Type B pancreatic cell (in vitro differentiated cells): ENCODE data around the gene ZNF236. TPM values are rescaled to one million over a fixed set of nuclear protein-coding genes. Genes with fewer than 3 reads are reported as not detected.
A peak's percentile ranks its signal among the peaks of the same experiment; 100 is the strongest.
"Not testable (repeated sequence)": the region's sequence is repeated elsewhere in the genome, so short reads cannot be mapped to it uniquely, and the experiment has no call there.

ENCODE experiments used
- DNase-seq: peaks from one replicate; pipeline ENCODE4 v3.0.0; 2021; ENCODE audit warnings: mixed read lengths; ENCODE audit not compliant: unreplicated experiment; ENCODE audit errors: extremely low spot score
- H3K27ac Mint-ChIP-seq: 2 replicates; pipeline ENCODE4 v1.8.0; 2021; ENCODE audit warnings: mild to moderate bottlenecking, mixed read lengths
- H3K27me3 Mint-ChIP-seq: 2 replicates; pipeline ENCODE4 v1.8.0; 2021; ENCODE audit warnings: mixed read lengths
- H3K36me3 Mint-ChIP-seq: 2 replicates; pipeline ENCODE4 v1.8.0; 2021; ENCODE audit warnings: mixed read lengths
- H3K4me1 Mint-ChIP-seq: one replicate; pipeline ENCODE4 v1.8.0; 2021; ENCODE audit warnings: mixed read lengths; ENCODE audit not compliant: unreplicated experiment
- H3K4me3 Mint-ChIP-seq: 2 replicates; pipeline ENCODE4 v1.8.0; 2021; ENCODE audit warnings: mild to moderate bottlenecking, mixed read lengths
- H3K9me3 Mint-ChIP-seq: 2 replicates; pipeline ENCODE4 v1.8.0; 2021; ENCODE audit warnings: mixed read lengths
- total RNA-seq: library from RNA; stranded (reverse); gene quantifications from 2 replicates; pipeline ENCODE4 v1.2.1, GENCODE V29; 2021; ENCODE audit warnings: low replicate concordance
- TF ChIP-seq, protein P1 (sequence below): fragments of 200-600 bp; sonication (generic); conservative IDR thresholded peaks from 2 replicates; pipeline ENCODE4 v1.5.0; 2021; ENCODE audit warnings: antibody characterized with exemption, mild to moderate bottlenecking

The ZNF236 gene
- total RNA-seq, 1 donor from 2014 or later, result 20.2 TPM

DNA sequence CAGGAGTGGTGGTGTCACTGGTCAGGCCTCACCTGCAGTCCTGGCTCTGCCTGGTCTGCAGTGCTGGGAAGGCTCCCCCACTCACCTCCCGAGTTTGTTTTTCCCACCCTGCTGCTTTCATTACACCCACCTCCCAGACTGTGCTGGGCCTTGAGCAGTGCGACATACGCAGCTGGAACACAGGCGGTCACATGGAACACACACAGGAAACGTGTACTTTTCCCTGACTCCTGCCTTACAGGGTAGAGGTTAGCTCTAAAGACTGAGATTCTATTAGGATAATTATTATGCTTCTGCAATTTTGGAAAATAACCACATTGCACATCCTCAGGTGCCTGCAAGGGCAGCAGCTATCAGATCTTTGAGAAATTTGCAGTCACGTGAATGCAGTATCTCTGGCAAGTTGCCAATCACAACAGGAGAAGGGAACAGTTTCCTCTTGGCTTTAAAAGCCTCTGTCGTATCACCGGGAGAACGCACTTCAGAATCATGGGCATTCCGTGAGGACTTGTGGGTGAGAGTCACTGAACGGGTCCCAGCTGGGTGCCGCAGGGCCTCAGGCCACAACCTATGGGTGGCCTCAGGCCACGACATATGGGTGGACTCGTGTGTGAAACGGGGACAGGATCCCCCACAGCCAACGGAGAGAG lies 136.5 kb downstream of the ZNF236 start:
- Mint-ChIP-seq H3K4me1 (peaks cover 21% of the 10 kb centered on the region), H3K27ac (peak overlapping the region; percentile 54), H3K36me3 (peaks cover 49% of the 10 kb centered on the region), H3K4me3 (peak overlapping the region; percentile 5), H3K9me3 (no peaks in the 10 kb centered on the region), H3K27me3 (no peaks in the 10 kb centered on the region)
- DNase-seq, result no peak
- TF ChIP-seq, protein P1, sequence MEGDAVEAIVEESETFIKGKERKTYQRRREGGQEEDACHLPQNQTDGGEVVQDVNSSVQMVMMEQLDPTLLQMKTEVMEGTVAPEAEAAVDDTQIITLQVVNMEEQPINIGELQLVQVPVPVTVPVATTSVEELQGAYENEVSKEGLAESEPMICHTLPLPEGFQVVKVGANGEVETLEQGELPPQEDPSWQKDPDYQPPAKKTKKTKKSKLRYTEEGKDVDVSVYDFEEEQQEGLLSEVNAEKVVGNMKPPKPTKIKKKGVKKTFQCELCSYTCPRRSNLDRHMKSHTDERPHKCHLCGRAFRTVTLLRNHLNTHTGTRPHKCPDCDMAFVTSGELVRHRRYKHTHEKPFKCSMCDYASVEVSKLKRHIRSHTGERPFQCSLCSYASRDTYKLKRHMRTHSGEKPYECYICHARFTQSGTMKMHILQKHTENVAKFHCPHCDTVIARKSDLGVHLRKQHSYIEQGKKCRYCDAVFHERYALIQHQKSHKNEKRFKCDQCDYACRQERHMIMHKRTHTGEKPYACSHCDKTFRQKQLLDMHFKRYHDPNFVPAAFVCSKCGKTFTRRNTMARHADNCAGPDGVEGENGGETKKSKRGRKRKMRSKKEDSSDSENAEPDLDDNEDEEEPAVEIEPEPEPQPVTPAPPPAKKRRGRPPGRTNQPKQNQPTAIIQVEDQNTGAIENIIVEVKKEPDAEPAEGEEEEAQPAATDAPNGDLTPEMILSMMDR, result no peak

DNA sequence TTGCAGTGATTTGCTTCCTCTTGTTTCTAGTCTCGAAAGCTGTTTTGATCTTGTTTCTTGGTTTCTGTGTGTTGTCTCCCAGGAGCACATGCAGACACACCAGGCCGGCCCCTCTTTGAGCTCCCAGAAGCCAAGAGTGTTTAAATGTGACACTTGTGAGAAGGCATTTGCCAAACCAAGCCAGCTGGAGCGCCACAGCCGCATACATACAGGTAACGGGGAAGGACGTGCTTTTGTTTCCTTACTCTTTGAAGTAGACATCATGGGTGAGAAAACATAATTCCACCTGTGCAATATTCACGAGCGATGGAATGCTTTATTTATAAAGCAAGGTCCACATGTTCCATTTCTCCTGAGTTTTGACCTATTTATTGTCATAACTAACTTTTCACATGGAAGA lies 137.2 kb downstream of the ZNF236 start:
- TF ChIP-seq, protein P1, result no peak
- no peak overlapping the region for H3K4me3 Mint-ChIP-seq
- no peaks in the 10 kb centered on the region for H3K27me3 Mint-ChIP-seq
- peaks cover 54% of the 10 kb centered on the region for H3K36me3 Mint-ChIP-seq
- peaks cover 4% of the 10 kb centered on the region for H3K9me3 Mint-ChIP-seq
- H3K4me1 Mint-ChIP-seq, result peaks cover 20% of the 10 kb centered on the region
- H3K27ac Mint-ChIP-seq, result no peak overlapping the region
- DNase-seq, result no peak

DNA sequence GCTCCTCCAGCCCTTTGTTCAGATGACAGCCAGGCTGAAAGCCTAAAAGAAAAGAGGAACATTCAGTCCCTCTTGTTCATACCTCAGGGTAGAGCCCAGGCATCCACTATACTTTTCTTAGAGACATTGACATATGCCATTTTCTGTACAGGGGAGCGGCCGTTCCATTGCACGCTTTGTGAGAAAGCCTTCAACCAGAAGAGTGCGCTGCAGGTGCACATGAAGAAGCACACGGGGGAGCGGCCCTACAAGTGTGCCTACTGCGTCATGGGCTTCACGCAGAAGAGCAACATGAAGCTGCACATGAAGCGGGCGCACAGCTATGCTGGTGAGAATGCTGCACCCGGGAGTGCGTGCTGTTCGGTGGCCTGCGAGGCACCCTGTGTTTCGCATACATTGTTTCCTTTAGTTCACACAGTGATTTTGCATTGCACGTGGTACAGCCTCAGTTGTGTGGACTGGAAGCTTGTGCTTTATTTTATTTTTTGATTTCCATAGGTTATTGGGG lies 138.2 kb downstream of the ZNF236 start:
- no peak for DNase-seq
- Mint-ChIP-seq H3K4me1 (peaks cover 20% of the 10 kb centered on the region), H3K36me3 (peaks cover 61% of the 10 kb centered on the region), H3K27me3 (no peaks in the 10 kb centered on the region), H3K27ac (no peak overlapping the region), H3K9me3 (peaks cover 4% of the 10 kb centered on the region), H3K4me3 (no peak overlapping the region)
- TF ChIP-seq, protein P1, result no peak

DNA sequence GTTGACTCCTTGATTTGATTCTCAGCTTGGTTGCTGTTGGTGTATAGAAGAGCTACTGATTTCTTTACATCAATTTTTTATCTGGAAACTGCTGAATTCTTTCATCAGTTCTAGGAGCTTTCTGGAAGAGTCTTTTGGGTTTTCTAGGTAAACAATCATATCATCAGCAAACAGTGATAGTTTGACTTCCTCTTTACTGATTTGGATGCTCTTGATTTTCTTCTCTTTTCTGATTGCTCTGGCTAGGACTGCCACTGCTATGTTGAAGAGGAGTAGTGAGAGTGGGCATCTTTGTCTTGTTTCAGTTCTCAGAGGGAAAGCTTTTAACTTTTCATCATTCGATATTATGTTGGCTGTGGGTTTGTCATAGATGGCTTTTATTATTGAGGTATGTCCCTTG lies 140.5 kb downstream of the ZNF236 start:
- TF ChIP-seq, protein P1, result no peak
- H3K36me3 Mint-ChIP-seq, result peaks cover 56% of the 10 kb centered on the region
- DNase-seq, result no peak
- no peak overlapping the region for H3K4me3 Mint-ChIP-seq
- peaks cover 4% of the 10 kb centered on the region for H3K9me3 Mint-ChIP-seq
- H3K27me3 Mint-ChIP-seq, result no peaks in the 10 kb centered on the region
- H3K4me1 Mint-ChIP-seq, result peaks cover 10% of the 10 kb centered on the region
- no peak overlapping the region for H3K27ac Mint-ChIP-seq

DNA sequence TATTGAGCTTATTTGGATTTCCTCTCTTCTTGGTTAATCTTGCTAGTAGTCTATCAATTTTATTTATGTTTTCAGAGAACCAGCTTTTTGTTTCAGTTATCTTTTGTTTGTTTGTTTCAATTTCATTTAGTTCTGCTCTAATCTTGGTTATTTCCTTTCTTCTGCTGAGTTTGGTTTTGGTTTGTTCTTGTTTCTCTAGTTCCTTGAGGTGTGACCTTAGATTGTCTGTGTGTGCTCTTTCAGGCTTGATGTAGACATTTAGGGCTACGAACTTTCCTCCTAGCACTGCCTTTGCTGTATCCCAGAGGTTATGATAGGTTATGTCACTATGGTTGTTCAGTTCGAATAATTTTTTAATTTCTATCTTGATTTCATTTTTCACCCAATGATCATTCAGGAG lies 141.6 kb downstream of the ZNF236 start:
- Mint-ChIP-seq H3K4me1 (peaks cover 3% of the 10 kb centered on the region), H3K36me3 (peaks cover 57% of the 10 kb centered on the region), H3K27ac (no peak overlapping the region), H3K9me3 (peaks cover 4% of the 10 kb centered on the region), H3K4me3 (no peak overlapping the region), H3K27me3 (no peaks in the 10 kb centered on the region)
- TF ChIP-seq, protein P1, result no peak
- no peak for DNase-seq

DNA sequence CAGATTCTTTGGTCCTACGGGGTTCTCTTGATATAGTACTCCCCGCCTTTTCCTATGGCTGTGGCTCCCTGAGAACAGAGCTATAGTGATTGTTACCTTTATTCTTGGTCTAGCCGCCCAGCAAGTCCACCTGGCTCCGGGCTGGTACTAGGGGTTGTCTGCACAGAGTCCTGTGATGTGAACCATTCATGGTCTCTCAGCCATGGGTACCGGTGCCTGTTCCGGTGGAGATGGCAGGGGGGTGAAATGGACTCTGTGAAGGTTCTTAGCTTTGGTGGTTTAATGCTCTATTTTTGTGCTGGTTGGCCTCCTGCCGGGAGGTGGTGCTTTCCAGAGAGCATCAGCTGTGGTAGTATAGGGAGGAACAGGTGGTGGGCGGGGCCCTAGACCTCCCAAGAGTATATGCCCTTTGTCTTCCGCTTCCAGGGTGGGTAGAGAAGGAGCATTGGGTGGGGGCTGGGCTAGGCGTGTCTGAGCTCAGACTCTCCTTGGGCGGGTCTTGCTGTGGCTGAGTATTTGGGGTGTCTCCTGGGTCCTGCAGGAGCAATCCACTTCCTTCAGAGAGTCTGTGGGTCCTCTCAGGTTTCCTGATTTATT lies 143.3 kb downstream of the ZNF236 start:
- peaks cover 48% of the 10 kb centered on the region for H3K36me3 Mint-ChIP-seq
- H3K4me1 Mint-ChIP-seq, H3K4me3 Mint-ChIP-seq, H3K27me3 Mint-ChIP-seq, DNase-seq, H3K27ac Mint-ChIP-seq, H3K9me3 Mint-ChIP-seq: not testable (repeated sequence)

DNA sequence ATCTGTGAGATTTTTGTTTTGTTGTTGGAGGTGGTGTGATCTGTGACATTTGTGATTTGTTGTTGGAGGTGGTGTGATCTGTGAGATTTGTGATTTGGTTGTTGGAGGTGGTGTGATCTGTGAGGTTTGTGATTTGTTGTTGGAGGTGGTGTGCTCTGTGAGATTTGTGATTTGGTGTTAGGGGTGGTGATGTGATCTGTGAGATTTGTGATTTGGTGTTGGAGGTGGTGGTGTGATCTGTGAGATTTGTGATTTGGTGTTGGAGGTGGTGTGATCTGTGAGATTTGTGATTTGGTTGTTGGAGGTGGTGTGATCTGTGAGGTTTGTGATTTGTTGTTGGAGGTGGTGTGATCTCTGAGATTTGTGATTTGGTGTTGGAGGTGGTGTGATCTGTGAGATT lies 144.9 kb downstream of the ZNF236 start:
- not testable (repeated sequence) for H3K4me1 Mint-ChIP-seq, DNase-seq, H3K4me3 Mint-ChIP-seq, H3K27me3 Mint-ChIP-seq, H3K27ac Mint-ChIP-seq, H3K9me3 Mint-ChIP-seq
- peaks cover 33% of the 10 kb centered on the region for H3K36me3 Mint-ChIP-seq
